CD8-positive, alpha-beta memory T cell (primary cell): Measurements from ENCODE around the gene MAPKAPK2. TPM values are rescaled to one million over a fixed set of nuclear protein-coding genes. Genes with fewer than 3 reads are reported as not detected.

Experiments used
- CTCF ChIA-PET: fragments of 350-600 bp; sonication (Branson Sonifier 250); formaldehyde crosslinking; loops from one replicate; lab custom pipeline; 2021; ENCODE audit warnings: antibody characterized with exemption; lab: Charles Lee
- POLR2A ChIA-PET: fragments of 350-600 bp; sonication (Branson Sonifier 250); formaldehyde crosslinking; loops from one replicate; lab custom pipeline; 2021; ENCODE audit warnings: antibody characterized with exemption; lab: Charles Lee
- DNase-seq, 5 donors: peaks; one replicate each; pipeline versions ENCODE4 v3.0.0 to v3.0.0-alpha.2; 2020 to 2022; ENCODE audit warnings: mixed read lengths in 1 of 5
- H3K27ac ChIP-seq: one replicate; pipeline ENCODE4 v1.7.0; 2013; ENCODE audit warnings: low read depth, mild to moderate bottlenecking, low read length, moderate library complexity
- H3K27me3 ChIP-seq: 2 replicates; pipeline ENCODE4 v1.7.0; 2013; ENCODE audit warnings: low read length, mild to moderate bottlenecking; ENCODE audit not compliant: insufficient read depth, poor library complexity, severe bottlenecking
- H3K36me3 ChIP-seq: 2 replicates; pipeline ENCODE4 v1.7.0; 2013; ENCODE audit warnings: mild to moderate bottlenecking, low read length, moderate library complexity; ENCODE audit not compliant: insufficient read depth
- H3K4me1 ChIP-seq: 2 replicates; pipeline ENCODE4 v1.7.0; 2013; ENCODE audit warnings: mild to moderate bottlenecking, low read length, moderate library complexity; ENCODE audit not compliant: insufficient read depth
- H3K4me3 ChIP-seq: 2 replicates; pipeline ENCODE4 v1.7.0; 2013; ENCODE audit warnings: mild to moderate bottlenecking, low read length
- H3K9me3 ChIP-seq: 2 replicates; pipeline ENCODE4 v1.7.0; 2013; ENCODE audit warnings: mild to moderate bottlenecking, low read length
- H3K27ac Mint-ChIP-seq, 8 donors: one replicate each; pipeline ENCODE4 v1.8.0; 2020 to 2021; ENCODE audit warnings: mixed read lengths in 8 of 8, mild to moderate bottlenecking in 6 of 8, inconsistent platforms in 3 of 8, moderate library complexity in 3 of 8
- H3K27me3 Mint-ChIP-seq, 2 donors: one replicate each; pipeline ENCODE4 v1.8.0; 2020 to 2021; ENCODE audit warnings: mixed read lengths in 2 of 2, mild to moderate bottlenecking in 1 of 2, moderate library complexity in 1 of 2
- H3K36me3 Mint-ChIP-seq, 3 donors: one replicate each; pipeline ENCODE4 v1.8.0; 2020 to 2021; ENCODE audit warnings: mixed read lengths in 3 of 3, inconsistent platforms in 1 of 3, mild to moderate bottlenecking in 1 of 3
- H3K4me1 Mint-ChIP-seq, 3 donors: one replicate each; pipeline ENCODE4 v1.8.0; 2020 to 2021; ENCODE audit warnings: mixed read lengths in 3 of 3, inconsistent platforms in 1 of 3, mild to moderate bottlenecking in 1 of 3
- H3K4me3 Mint-ChIP-seq, 7 donors: one replicate each; pipeline ENCODE4 v1.8.0; 2020 to 2021; ENCODE audit warnings: mixed read lengths in 7 of 7, mild to moderate bottlenecking in 6 of 7, moderate library complexity in 4 of 7, inconsistent platforms in 2 of 7
- H3K9me3 Mint-ChIP-seq, 5 donors: one replicate each; pipeline ENCODE4 v1.8.0; 2020 to 2022; ENCODE audit warnings: mixed read lengths in 5 of 5, mild to moderate bottlenecking in 3 of 5, moderate library complexity in 2 of 5, inconsistent platforms in 1 of 5
- polyA plus RNA-seq: library from polyadenylated mRNA; unstranded; fragments of 300-500 nt; fragmentation: Illumina TruSeq; gene quantifications from one replicate; pipeline ENCODE4 v1.2.3, GENCODE V29; 2021
- total RNA-seq, 2 experiments: library from RNA; stranded (reverse); gene quantifications; one replicate each; pipeline ENCODE4 v1.2.3, GENCODE V29; 2021

Gene MAPKAPK2
- total and polyA plus RNA-seq, 3 experiments from 2014 or later: 5.0 to 79.1 (median 78.4) TPM

GRCh38 chr1:206725109-206725963 is 40.6 kb downstream of the MAPKAPK2 start:
- Histone ChIP-seq H3K36me3 (peaks cover 9% of the 10 kb centered on the region), H3K27ac (no peak overlapping the region), H3K4me3 (no peak overlapping the region), H3K4me1 (peaks cover 23% of the 10 kb centered on the region), H3K9me3 (no peaks in the 10 kb centered on the region), H3K27me3 (no peaks in the 10 kb centered on the region)
- no peaks in the 10 kb centered on the region for H3K9me3 Mint-ChIP-seq
- CTCF ChIA-PET: interaction anchor here (0.8 to 5.6 kb wide), 32 partner anchors 11 to 257 kb away, joined by 3 to 42 read pairs (median 6); partner anchors contain the start of gene MAPKAPK2
- POLR2A ChIA-PET: interaction anchor here (0.9 to 1.2 kb wide), 2 partner anchors 40 to 200 kb away, joined by 3 to 4 read pairs; no protein-coding TSS in a partner anchor
- peak overlapping the region in 5 of 7 donors; percentile 6 to 44 (median 16) for H3K4me3 Mint-ChIP-seq
- peaks cover 0 to 3% of the 10 kb centered on the region in 2 donors for H3K27me3 Mint-ChIP-seq
- H3K36me3 Mint-ChIP-seq: peaks cover 0 to 28% (median 0%) of the 10 kb centered on the region in 3 donors
- H3K4me1 Mint-ChIP-seq: peaks cover 68 to 76% (median 72%) of the 10 kb centered on the region in 3 donors
- peak in 4 of 5 donors; percentile 46 to 64 (median 49) for DNase-seq
- peak overlapping the region; percentile 37 to 83 (median 68) for H3K27ac Mint-ChIP-seq

GRCh38 chr1:206727981-206728696 is 43.4 kb downstream of the MAPKAPK2 start:
- CTCF ChIA-PET: interaction anchor here (1.1 to 5.6 kb wide), 4 partner anchors 15 to 204 kb away, joined by 3 to 42 read pairs (median 24); no protein-coding TSS in a partner anchor
- no peaks in the 10 kb centered on the region for H3K9me3 Mint-ChIP-seq
- Histone ChIP-seq H3K4me3 (no peak overlapping the region), H3K36me3 (peaks cover 9% of the 10 kb centered on the region), H3K27ac (no peak overlapping the region), H3K27me3 (no peaks in the 10 kb centered on the region), H3K9me3 (no peaks in the 10 kb centered on the region), H3K4me1 (peaks cover 18% of the 10 kb centered on the region)
- H3K4me1 Mint-ChIP-seq: peaks cover 51 to 52% (median 52%) of the 10 kb centered on the region in 3 donors
- H3K27ac Mint-ChIP-seq: peak overlapping the region in 7 of 8 donors; percentile 11 to 83 (median 72)
- no peak for DNase-seq
- POLR2A ChIA-PET: no interaction called here
- H3K36me3 Mint-ChIP-seq: peaks cover 4 to 53% (median 6%) of the 10 kb centered on the region in 3 donors
- H3K27me3 Mint-ChIP-seq: peaks cover 0 to 3% of the 10 kb centered on the region in 2 donors
- peak overlapping the region in 1 of 7 donors; percentile 5 for H3K4me3 Mint-ChIP-seq

- Mint-ChIP-seq H3K4me3 (no peak overlapping the region), H3K27ac (peak overlapping the region in 3 of 8 donors; percentile 42 to 79 (median 72)), H3K9me3 (no peaks in the 10 kb centered on the region), H3K27me3 (peaks cover 0 to 3% of the 10 kb centered on the region in 2 donors), H3K36me3 (peaks cover 4 to 57% (median 7%) of the 10 kb centered on the region in 3 donors), H3K4me1 (peaks cover 47 to 49% (median 48%) of the 10 kb centered on the region in 3 donors)
- no peak for DNase-seq
- no peaks in the 10 kb centered on the region for H3K9me3 ChIP-seq
- H3K4me3 ChIP-seq: no peak overlapping the region
- no peaks in the 10 kb centered on the region for H3K27me3 ChIP-seq
- CTCF ChIA-PET: interaction anchor here (5.6 kb wide), 1 partner anchor 184 kb away, joined by 33 read pairs; no protein-coding TSS in a partner anchor
- no peak overlapping the region for H3K27ac ChIP-seq
- POLR2A ChIA-PET: no interaction called here
- H3K36me3 ChIP-seq: peaks cover 9% of the 10 kb centered on the region
- H3K4me1 ChIP-seq: peaks cover 18% of the 10 kb centered on the region
Observed at GRCh38 chr1:206728697-206728987, 43.9 kb downstream of the MAPKAPK2 start.

GRCh38 chr1:206729050-206729449 is 44.3 kb downstream of the MAPKAPK2 start:
- peaks cover 18% of the 10 kb centered on the region for H3K4me1 ChIP-seq
- H3K27me3 Mint-ChIP-seq: peaks cover 0 to under 1% of the 10 kb centered on the region in 2 donors
- H3K4me1 Mint-ChIP-seq: peaks cover 43 to 46% (median 45%) of the 10 kb centered on the region in 3 donors
- no peak for DNase-seq
- peak overlapping the region in 4 of 8 donors; percentile 42 to 79 (median 73) for H3K27ac Mint-ChIP-seq
- H3K36me3 Mint-ChIP-seq: peaks cover 4 to 57% (median 7%) of the 10 kb centered on the region in 3 donors
- no peak overlapping the region for H3K4me3 ChIP-seq
- H3K9me3 ChIP-seq: no peaks in the 10 kb centered on the region
- H3K9me3 Mint-ChIP-seq: no peaks in the 10 kb centered on the region
- H3K27me3 ChIP-seq: no peaks in the 10 kb centered on the region
- ChIA-PET CTCF (interaction anchor here (0.9 to 9.8 kb wide), 2 partner anchors 78 to 183 kb away, joined by 4 to 232 read pairs; no protein-coding TSS in a partner anchor), POLR2A (no interaction called here)
- H3K27ac ChIP-seq: no peak overlapping the region
- H3K36me3 ChIP-seq: peaks cover 9% of the 10 kb centered on the region
- H3K4me3 Mint-ChIP-seq: peak overlapping the region in 1 of 7 donors; percentile 48

GRCh38 chr1:206729507-206729906 is 44.8 kb downstream of the MAPKAPK2 start:
- no peak overlapping the region for H3K4me3 ChIP-seq
- Mint-ChIP-seq H3K27ac (peak overlapping the region in 6 of 8 donors; percentile 5 to 79 (median 53)), H3K4me3 (peak overlapping the region in 1 of 7 donors; percentile 12), H3K27me3 (no peaks in the 10 kb centered on the region), H3K36me3 (peaks cover 4 to 62% (median 7%) of the 10 kb centered on the region in 3 donors), H3K4me1 (peaks cover 43 to 47% (median 45%) of the 10 kb centered on the region in 3 donors), H3K9me3 (no peaks in the 10 kb centered on the region)
- peaks cover 9% of the 10 kb centered on the region for H3K36me3 ChIP-seq
- peaks cover 22% of the 10 kb centered on the region for H3K4me1 ChIP-seq
- no peak for DNase-seq
- ChIA-PET POLR2A (no interaction called here), CTCF (interaction anchor here (0.9 to 9.8 kb wide), 2 partner anchors 77 to 183 kb away, joined by 4 to 232 read pairs; no protein-coding TSS in a partner anchor)
- H3K27ac ChIP-seq: no peak overlapping the region
- H3K9me3 ChIP-seq: no peaks in the 10 kb centered on the region
- no peaks in the 10 kb centered on the region for H3K27me3 ChIP-seq

- Mint-ChIP-seq H3K27me3 (no peaks in the 10 kb centered on the region), H3K4me3 (no peak overlapping the region), H3K27ac (peak overlapping the region in 6 of 8 donors; percentile 61 to 87 (median 80)), H3K9me3 (no peaks in the 10 kb centered on the region), H3K36me3 (peaks cover 4 to 70% (median 7%) of the 10 kb centered on the region in 3 donors), H3K4me1 (peaks cover 47 to 50% (median 47%) of the 10 kb centered on the region in 3 donors)
- peaks cover 34% of the 10 kb centered on the region for H3K4me1 ChIP-seq
- no peak overlapping the region for H3K4me3 ChIP-seq
- H3K27ac ChIP-seq: no peak overlapping the region
- ChIA-PET CTCF (interaction anchor here (2.9 to 9.8 kb wide), 3 partner anchors 39 to 180 kb away, joined by 24 to 232 read pairs (median 64); partner anchors contain the start of genes IL10 and IL19), POLR2A (no interaction called here)
- H3K36me3 ChIP-seq: peaks cover 9% of the 10 kb centered on the region
- H3K27me3 ChIP-seq: no peaks in the 10 kb centered on the region
- no peaks in the 10 kb centered on the region for H3K9me3 ChIP-seq
- no peak for DNase-seq
Observed at GRCh38 chr1:206732508-206732907, 47.8 kb downstream of the MAPKAPK2 start.

GRCh38 chr1:206732992-206733391 is 48.3 kb downstream of the MAPKAPK2 start:
- no peak for DNase-seq
- Histone ChIP-seq H3K36me3 (peaks cover 9% of the 10 kb centered on the region), H3K4me1 (peaks cover 39% of the 10 kb centered on the region), H3K27me3 (no peaks in the 10 kb centered on the region), H3K4me3 (no peak overlapping the region), H3K27ac (no peak overlapping the region), H3K9me3 (no peaks in the 10 kb centered on the region)
- Mint-ChIP-seq H3K27ac (peak overlapping the region; percentile 2 to 90 (median 60)), H3K9me3 (no peaks in the 10 kb centered on the region), H3K27me3 (no peaks in the 10 kb centered on the region), H3K36me3 (peaks cover 4 to 70% (median 7%) of the 10 kb centered on the region in 3 donors), H3K4me1 (peaks cover 50 to 53% (median 51%) of the 10 kb centered on the region in 3 donors), H3K4me3 (peak overlapping the region in 1 of 7 donors; percentile 14)
- POLR2A ChIA-PET: interaction anchor here (0.7 kb wide), 1 partner anchor 70 kb away, joined by 4 read pairs; no protein-coding TSS in a partner anchor
- CTCF ChIA-PET: interaction anchor here (1.3 to 9.8 kb wide), 8 partner anchors 26 to 180 kb away, joined by 3 to 232 read pairs (median 25); partner anchors contain the start of genes IL10 and IL19
